Measurements from ENCODE around the gene MYO18B.

MYO18B gene

DNA sequence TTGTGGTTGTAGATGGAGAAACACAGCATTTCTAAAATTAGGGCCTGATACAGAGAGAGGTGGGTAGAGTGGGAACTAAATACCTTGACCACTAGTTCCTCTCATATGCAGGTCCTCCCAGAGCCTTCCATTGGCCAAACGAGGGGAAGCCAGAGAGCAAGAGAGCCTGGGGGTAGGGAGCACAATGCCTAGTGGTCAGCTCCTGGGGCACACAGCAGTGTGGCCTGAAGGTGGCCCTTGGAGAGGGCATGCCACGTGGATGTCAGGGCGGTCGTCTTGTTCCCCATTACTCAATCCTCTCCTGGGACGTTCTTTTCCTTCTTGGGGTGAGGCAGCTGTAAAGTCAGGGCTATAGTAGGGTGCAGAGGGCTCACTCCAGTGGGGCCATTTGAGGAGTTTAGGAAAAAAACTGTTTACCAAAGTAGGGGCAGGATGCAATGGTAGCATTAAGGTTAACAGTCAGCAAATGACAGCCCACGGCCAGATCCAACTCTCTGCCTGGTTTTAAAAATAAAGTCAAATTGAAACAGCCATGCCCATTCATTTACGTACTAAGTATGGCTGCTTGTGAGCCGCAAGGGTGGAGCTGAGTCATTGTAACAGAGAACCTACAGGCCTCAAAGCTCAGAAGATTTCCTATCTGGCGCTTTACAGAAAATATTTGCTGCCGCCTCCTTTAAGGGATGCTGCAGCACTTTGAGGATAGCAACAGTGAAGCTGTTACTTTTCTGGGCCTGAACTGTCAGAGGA, 7.6 kb downstream of the MYO18B start:
- DNase-seq (ENCODE audit: low spot score): no peak

DNA sequence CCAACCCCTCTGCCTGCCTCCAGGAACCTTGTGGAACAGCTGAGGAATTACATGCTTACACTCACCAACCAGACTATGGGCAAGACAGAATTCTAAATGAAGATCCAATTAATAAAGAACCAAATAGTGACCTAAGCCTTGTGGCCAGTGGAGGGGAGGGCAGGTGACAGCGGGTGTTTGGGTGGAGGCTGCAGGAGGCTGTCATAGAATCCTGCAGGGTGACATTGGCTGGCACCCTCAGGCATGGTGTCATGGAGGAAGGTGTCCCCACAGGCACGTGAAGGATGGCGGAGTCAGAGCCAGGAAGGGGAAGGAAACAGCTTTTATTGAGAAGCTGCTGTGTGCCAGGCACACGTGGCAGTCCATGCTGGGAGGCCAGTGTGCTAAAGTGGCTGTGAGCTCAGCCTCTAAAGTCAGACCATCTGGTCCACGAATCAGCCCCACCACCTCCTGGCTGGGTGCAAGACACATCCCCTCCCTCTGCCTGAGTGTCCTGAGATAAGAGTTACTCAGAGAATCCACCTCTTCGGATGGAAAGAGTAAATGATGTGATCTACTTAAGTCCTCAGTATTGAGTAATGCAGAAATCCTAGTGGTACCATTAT, 8.7 kb downstream of the MYO18B start:
- no peak for DNase-seq (ENCODE audit: low spot score)

DNA sequence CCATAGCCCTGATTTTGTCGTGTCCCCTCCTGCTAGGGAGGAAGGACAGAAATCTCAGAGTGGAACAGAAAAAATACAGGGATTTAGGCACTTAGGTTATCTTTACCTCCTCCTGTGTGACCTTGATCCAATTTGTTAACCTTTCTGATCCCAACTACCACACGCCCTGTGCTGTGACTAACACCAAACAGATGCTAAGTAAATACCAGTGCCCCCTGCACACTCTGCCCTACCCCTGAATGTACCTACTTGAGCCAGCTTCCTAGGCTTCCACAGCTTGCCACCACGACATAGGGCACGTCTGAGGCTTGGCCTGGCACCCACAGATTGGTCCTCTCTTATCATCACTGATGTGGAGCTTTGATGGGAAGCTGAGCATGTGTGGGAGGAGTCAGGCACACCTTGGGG, 9.2 kb downstream of the MYO18B start:
- DNase-seq (ENCODE audit: low spot score): no peak

DNA sequence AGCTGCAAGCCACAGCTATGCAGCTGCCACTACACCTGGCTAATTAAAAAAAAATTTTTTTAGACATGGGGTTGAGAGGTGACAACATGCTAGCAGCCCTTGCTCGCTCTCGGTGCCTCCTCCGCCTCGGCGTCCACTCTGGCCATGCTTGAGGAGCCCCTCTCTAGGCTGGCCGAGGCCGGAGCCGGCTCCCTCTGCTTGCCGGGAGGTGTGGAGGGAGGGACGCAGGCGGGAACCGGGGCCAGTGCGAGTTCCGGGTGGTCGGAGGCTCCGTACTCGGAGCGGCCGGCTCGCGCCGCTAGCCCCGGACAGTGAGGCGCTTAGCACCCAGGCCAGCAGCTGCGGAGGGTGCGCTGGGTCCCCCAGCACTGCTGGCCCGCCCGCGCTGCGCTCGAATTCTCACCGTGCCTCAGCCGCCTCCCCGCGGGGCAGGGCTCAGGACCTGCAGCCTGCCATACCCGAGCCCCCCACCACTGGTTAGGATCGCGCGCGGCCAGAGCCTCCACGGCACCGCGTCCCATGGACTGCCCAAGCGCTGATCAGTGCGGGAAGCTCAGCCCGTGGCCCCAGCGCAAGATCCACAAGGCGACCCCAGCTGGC, 10.7 kb downstream of the MYO18B start:
- no peak for DNase-seq (ENCODE audit: low spot score)

DNA sequence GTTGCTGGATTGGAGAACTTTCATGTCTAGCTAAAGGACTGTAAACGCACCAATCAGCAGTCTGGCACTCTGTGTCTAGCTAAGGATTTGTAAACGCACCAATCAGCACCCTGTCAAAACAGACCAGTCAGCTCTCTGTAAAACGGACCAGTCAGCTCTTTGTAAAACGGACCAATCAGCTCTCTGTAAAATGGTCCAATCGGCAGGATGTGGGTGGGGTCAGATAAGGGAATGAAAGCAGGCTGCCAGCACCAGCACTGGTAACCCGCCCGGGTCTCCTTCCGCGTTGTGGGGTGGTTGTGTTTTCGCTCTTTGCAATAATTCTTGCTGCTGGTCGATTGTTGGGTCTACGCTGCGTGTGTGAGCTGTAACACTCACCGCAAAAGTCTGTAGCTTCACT, 11.3 kb downstream of the MYO18B start:
- DNase-seq (ENCODE audit: low spot score): no peak

DNA sequence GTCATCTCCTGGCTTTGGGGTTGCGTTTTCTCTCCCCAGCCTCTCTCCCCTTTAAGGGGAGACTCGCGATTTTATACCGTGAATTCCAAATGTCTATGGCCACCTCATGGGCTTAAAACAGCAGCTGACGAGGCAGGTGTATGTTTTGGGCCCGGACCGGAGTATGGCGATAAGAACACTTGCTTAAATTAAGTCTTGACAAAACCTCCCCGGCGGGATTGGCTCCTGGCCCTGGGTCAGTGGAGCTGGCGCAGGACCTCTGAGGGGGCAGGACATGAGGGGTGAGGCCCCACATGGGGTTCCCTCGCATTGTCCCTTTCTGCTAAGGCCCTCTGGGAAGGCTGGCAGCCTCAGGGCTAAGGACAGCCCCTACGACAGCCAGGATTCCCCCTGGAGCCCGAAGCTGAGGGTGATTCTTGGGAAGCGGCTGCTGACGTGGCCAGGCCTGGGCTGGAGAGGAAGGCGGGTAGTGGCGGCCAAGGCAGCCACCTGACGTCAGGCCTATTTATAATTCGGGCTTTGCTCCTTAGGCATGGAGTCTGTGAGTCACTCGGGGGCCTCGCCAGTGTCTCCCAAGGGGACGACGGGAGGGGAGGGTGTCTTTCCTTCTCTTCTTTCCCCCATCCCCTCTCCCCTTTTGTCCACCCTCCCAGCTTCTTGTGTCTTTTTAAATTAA, 12.7 kb downstream of the MYO18B start:
- peak; percentile 22 for DNase-seq (ENCODE audit: low spot score)

DNA sequence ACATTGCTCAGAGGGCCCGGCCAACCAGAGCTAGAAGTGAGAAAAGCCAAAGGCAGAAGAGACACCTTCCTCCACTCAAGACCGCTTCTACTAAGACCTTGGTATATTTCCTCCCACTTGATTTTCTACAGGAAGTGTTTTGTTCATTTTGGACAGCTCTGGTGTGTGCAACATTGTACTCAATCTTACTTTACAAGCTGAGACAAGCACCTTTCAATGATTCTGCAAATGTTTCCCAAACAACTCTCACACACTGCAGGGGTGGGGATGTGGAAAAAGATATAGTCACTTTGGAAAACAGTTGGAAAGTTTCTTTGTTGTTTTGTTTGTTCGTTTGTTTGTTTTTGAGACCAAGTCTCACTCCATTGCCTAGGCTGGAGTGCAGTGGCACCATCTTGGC, 15.7 kb downstream of the MYO18B start:
- no peak for DNase-seq (ENCODE audit: low spot score)

DNA sequence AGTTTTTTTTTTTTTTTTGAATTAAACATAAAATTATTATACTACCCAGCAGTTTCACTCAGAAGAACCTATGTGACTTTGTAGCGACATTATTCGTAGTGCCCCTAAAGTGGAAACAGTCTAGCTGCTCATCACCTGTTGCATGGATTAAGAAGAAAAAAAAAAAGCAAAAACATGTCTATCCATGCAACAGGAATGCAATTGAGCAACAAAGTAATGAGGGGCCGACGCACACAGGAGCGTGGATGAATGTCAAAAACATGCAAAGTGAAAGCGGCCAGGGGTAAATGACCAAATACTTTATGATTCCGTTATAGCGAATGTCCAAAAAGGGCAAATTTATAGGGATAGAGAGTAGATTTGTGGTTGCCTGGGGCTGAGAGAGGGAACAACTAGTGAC, 16.3 kb downstream of the MYO18B start:
- no peak for DNase-seq (ENCODE audit: low spot score)

DNA sequence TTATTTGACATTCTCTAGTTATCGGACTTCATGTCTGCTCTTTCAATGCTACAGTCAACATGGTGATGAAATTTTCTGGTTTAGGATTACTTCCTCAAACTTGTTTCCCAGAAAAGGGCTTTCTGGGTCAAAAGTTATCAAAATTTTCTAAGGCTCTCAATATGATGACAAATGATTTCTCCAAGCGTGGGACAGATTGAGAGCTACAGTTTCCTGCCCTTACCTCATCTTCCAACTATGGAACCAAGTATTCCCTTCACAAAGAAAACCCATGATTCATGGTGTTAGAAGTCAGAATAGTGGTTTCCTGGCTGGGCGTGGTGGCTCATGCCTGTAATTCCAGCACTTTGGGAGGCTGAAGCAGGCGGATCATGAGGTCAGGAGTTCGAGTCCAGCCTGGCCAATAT, 17.8 kb downstream of the MYO18B start:
- peak; percentile 87 for DNase-seq (ENCODE audit: low spot score)

DNA sequence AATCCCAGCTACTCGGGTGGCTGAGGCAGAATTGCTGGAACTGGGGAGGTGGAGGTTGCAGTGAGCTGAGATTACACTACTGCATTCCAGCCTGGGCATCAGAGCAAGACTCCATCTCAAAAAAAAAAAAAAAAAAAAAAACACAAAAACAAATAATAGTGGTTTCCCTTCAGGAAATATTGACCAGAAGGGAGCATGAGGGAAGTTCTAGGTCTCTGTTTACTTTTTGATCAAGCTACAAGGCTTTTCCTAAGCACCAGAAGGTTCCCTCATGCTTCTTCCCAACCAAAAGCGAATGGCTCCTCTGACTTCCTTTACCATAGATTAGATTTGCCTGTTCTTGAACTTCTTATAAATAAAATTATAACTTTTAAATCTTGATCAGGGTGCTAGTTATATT, 18.3 kb downstream of the MYO18B start:
- no peak for DNase-seq (ENCODE audit: low spot score)

DNA sequence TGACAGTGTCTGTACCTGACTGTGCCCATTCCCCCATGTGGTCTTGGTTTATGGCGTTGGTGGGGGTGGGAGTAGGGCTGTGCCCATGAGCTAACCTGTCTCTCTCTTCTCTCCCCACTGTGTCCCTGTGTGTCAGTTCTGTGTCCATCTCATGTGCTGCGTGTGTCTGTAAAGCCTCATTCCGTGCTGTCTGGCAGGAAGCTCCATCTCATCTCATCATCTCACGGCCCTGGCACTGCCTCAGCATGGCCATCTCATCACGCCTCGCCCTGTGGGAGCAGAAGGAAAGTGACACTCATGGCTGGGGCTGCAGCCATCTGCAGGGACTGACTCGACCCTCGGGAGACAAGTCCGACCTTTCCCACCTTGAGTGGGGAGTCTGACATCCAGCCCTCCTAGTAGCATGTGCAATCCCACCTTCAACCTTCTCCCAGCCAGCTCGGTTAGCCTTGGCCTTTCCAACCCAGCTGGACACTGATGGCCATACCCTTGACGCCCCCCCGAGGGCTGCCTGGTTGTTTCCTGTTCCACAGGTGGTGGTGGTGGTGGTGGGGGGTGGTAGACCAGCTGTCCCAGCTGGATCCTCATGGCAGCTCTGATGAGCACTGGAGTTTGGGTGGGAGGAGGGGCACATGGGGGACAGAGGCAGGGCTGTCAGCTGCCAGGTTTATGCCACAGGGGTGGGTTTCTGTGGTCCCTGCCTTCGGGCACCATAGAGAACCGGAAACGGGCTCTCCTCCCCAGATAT, 19.0 kb downstream of the MYO18B start:
- no peak for DNase-seq (ENCODE audit: low spot score)

DNA sequence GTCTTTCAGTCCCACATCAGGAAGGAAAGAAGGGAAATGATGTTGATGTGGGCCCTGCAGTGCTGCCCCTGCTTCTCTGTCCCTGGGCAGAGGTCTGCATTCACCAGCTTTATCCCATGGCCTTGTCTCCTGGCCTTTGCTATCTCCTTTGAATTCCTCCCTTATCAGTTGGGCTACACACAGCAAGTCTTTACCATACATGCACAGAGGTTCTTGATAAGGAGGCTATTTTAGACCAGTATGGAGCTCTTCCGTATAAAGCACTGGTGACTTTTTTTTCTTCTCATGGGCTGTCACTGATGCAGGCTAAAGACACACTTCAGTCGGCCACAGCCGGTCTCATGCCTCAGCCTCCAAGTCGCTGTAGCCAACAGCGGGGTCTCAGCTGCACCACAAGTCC, 20.2 kb downstream of the MYO18B start:
- DNase-seq (ENCODE audit: low spot score): no peak

DNA sequence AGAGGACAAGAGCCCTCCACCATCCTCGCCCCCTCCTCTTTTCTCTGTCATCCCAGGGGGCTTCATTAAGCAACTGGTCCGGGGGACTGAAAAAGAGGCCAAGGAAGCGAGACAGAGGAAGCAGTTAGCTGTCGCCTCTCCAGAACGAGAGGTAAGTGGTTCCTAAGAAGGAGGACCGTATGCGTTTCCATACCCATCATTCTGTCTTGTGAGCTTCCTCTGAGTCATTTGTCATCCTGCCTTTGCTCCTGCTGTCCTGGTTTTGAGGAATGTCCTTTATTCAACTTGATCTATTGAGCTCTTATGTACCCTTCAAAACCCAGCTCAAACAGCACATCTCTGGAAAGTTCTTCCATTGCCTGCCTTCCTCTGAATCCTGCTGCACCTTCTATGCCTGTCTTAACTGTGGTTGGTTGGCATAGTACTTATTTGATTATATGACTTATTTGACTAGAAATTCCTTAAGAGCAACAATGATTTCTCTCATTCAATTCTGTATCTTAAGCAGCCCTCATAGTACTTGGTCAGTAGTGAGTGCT, 21.3 kb downstream of the MYO18B start:
- DNase-seq (ENCODE audit: low spot score): no peak

DNA sequence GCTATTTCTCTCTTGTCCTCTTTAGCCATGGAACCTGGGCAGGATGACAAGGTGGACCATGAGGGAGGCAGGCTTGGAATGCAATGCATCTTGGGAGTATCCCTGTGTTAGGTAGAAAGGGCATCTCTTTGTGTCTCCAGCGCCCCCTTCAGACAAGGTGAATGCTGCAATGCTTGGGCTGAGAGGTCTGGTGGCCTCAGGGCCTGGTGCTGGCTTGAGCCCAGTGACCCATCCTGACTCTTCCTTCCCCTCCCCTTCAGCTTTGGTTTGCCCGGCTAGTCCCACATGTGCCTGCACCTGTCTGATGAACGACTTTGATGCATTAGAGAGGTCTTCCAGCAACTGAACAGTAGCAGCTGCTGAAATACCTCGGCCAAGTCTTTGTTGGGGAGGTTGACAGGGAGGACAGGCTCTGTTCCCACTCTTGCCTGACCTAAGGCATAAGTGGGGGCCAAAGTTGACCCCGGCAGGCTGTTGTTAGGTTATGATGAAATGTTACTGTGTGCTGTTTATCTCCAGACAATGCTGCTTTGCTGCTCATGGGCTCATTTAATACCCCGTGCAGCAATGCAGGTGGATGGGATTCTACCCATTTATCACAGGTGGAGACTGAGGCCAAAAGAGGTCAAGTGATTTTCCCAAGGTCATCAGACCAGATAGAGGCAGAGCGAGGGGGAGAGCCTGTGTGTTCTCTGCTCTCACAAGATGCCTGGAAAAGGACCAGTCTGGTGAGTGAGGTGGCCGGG, 22.5 kb downstream of the MYO18B start:
- no peak for DNase-seq (ENCODE audit: low spot score)

DNA sequence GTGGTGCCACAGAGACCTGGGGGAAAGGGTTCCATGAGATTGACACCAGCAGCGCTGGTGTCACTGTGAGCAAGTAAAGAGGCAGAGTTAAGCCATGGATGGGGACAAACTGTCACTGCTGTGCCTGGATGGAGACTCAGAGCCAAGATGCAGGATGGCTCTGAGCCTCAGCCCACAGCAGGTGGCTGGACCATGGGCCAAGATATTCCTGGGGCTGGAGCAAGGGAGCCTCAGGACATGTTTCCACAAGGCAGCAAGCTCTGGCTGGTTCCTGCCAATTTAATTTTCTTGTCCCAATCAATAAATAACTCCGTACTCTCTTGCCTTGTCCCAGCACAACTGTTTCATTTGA, 23.0 kb downstream of the MYO18B start:
- no peak for DNase-seq (ENCODE audit: low spot score)

DNA sequence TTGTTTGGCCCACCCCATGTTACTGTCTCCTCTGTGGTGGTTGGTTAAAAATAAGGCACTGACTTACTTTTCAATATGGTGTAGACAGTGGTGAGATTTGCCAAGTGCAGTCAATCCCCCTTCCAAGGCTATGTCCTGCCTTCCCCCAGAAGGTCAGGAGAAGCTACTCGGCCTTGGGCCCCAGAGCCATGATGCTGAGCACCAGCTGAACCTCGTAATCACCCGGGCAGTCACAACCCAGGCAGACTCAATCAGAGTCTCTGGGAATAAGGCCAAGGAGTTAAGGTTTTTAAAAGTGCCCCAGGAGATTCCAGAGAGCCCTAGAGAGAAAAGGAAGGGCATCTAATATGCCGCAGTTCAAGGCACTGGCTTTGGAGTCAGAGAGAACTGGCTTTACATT, 23.8 kb downstream of the MYO18B start:
- no peak for DNase-seq (ENCODE audit: low spot score)

DNA sequence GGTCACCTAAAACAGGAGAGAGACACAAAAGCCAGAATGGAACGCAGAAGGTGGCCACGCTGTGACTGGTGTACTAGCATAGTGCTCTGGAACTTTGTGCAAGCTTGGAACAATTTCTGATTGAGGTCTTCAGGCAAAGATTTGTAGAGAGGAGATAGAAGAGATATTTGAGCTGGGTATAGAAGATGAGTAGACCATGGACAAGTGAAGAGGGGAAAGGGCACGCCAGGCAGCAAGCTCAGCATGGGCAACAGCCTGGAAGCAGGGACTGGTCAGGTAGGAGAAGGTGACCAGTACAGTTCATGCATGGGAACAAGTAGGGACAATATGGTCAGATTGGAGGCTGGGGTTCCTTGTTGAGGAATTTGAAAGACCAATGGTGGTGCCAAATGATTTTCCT, 24.4 kb downstream of the MYO18B start:
- no peak for DNase-seq (ENCODE audit: low spot score)

DNA sequence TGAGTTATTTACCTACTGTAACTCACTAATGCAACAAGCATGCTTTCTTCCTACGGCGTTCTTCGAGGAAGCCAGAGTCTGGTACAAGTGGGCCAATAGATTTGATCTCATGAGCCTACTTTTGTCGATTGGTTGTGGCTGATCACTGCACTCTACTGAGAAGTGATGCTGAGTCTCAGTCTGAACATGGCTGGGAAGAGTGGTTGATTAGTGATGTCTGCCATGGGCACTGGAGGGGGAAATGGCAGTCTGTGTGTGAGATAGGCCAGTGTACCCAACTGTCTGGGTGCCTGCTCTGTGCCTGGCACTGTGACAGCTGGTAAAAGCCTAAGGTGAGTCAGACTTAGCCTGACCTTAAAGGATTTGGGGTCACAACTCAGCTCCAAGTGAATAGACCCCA, 28.3 kb downstream of the MYO18B start:
- DNase-seq (ENCODE audit: low spot score): no peak

DNA sequence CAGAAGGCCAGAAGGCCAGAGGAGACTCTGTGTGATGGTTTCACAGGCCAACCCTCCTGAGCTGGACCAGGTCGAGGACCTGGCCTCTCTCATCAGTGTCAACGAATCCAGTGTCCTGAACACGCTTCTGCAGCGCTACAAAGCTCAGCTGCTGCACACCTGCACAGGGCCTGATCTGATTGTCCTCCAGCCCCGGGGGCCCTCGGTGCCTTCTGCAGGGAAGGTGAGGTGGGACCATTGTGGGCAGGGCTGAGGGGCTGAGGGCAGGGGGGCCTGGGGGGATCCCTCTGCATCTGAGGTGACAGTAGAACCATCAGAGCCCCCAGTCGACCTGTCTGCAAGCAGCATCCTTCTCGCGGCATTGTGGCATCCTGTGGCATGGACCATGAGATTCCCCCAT, 30.3 kb downstream of the MYO18B start:
- DNase-seq (ENCODE audit: low spot score): no peak

DNA sequence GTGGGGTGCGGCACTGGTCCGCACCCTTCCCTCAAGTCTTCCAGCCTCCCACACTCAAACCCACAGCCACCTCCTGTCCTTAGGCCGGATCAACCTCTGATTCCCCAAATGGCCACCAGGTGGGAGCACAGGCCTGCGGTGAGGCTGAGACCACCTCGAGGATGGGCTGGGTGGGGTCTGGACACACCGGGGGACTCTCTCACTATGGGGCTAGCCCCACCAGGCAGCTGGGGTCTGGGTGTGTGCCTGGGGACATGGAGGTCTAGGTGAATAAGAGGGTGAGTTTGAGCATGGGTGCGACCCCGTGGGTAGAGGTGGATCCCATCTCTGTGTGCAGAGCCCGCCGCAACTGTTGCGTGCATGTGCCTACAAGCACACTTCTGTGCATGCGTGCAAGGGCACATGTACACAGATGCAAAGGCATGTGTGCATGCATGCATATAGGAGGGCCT, 32.6 kb downstream of the MYO18B start:
- peak; percentile 43 for DNase-seq (ENCODE audit: low spot score)

DNA sequence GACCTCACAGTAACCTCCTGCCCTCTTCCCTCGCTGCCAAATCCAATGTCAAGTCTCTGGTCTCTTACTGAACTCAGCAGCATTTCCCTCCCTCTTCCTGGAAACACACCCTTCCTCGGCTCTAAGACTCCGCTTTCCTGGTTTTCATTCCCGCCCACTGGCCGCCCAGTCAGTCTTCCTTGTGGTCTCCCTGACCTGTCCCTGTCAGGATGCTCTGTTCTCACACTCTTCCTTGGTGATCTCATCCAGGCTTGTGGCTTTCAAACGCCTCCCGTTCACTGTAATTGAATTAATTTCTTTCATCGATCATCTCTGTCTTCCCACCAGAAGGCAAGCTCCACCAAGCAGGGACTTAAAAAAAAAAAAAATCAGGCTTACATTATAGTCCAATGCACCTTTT, 33.5 kb downstream of the MYO18B start:
- DNase-seq (ENCODE audit: low spot score): no peak
